Central memory CD4-positive, alpha-beta T cell (primary cell): ENCODE data around the gene MDN1.

Source experiments
- DNase-seq: peaks from one replicate; pipeline ENCODE4 v3.0.0; 2022

MDN1 gene

GRCh38 chr6:89596484-89596883 lies 223.1 kb downstream of the MDN1 start:
- no peak for DNase-seq

- DNase-seq = peak; percentile 12
Measured at GRCh38 chr6:89596056-89596455, 223.5 kb downstream of the MDN1 start.
